GM18499 (cell line): ENCODE data around the gene SIX5.

Experiments
- ATAC-seq: cut with Tn5 transposase; IDR thresholded peaks from one replicate; pipeline ENCODE4 v1.9.1; 2021; ENCODE audit warnings: moderate number of reproducible peaks; ENCODE audit not compliant: insufficient read depth, unreplicated experiment

Gene SIX5

DNA sequence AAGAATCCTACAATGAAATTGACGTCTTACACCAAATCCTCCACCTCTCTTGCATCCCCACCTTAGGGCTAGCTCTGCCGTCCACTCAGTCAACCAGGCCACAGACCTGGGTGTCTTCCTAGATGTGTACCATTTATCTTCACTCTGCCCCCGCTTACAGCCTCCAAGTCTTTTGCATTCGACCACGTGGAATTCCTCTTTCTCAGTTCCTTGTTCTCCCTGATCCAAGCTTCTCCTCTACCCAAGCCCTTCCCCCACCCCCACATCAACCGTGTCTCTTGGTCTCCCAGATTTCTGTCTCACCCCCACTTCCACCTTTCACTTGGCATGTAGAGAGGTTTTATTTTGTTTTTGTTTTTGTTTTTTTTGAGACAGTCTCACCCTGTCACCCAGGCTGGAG, 24.8 kb upstream of the SIX5 start:
- ATAC-seq: no peak

DNA sequence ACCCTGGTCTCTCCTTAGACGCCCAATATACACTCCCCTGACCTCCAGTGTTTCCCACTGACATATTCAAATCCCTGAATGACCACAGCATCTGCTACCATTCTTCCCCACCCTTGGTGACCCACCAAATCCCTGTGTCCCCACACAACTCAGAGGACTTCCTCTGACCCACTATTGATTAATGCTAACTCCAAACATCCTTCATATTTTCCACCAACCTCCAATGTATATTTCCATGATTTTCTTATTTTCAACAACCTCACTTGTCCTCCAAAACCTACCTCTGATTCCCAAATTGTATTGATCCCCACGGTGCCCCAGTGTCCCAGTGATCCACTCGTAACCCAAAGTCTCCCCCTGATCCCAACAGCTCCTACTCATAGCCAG, 24.1 kb upstream of the SIX5 start:
- no peak for ATAC-seq

DNA sequence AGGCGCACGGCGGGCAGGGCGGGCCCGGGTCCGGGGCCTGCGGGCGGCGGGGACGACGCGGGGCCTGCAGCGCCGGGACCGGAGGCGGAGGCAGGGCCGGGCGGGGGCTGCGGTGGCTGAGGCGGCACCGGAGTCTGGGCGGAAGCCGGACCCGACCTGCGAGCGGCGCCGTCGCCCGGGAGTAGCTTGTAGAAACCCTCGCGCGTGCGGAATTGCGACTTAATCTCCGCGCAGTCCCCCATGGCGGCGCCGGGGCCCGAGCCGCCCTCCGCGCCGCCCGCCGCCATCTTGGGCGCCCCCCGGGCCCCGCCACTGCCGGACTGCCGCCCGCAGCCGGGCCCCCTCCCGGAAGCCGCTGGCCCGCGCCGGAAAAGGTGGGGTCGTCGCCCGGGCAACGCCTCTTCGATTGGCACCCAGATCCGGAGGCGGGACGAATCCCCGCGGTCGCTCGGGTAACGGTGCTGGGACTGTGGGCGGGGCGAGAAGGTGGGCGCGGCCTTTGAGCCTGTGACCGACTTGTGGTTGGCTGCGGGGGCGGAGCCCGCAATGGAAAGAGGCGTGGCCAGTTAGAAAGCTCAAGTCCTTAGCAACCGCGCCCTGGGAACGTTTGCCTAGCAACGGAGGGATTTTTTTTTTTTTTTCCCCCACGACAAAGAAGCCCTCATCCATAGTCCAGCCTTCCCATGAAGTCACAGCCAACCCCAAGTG, 23.6 kb upstream of the SIX5 start, which contains the start of gene DMWD:
DMWD (minus strand) TSS at position 376 of the 708 bp plus-strand sequence; CDS start at position 287, 89 bp downstream.
- peak; percentile 62 for ATAC-seq

DNA sequence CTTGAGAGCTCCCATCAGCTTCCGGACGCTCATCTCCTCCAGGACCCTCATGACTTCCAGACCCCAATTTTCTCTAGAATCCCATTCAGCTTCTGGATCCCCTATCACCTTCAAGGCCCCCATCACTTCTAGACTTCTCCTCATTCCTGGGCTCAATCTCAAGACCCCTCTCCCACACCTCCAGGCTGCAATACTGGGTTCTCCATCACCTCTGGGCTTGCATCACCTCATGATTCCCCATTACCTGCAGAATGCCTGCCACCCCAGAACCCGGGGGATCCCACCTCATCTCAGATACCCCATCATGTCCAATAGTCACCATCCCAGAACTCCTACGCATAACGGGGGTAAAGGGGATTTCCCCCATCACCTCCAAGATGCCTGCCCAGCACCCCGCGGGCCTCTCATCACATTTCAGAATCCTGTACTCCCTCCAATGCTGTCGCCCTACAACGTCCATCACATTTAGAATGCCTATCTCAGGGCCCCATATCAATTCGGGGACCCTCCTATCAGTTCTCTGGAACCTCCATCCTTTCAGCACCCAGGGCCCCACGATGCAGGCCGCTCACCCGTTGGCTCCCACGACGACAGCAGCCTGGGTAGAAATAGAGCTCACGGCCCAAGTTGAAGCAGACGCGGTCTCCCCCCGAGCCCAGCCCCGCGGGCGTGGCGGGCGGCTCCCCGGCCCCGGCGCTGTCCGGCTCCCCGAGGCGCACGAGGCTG, 22.9 kb upstream of the SIX5 start:
- ATAC-seq: no peak

DNA sequence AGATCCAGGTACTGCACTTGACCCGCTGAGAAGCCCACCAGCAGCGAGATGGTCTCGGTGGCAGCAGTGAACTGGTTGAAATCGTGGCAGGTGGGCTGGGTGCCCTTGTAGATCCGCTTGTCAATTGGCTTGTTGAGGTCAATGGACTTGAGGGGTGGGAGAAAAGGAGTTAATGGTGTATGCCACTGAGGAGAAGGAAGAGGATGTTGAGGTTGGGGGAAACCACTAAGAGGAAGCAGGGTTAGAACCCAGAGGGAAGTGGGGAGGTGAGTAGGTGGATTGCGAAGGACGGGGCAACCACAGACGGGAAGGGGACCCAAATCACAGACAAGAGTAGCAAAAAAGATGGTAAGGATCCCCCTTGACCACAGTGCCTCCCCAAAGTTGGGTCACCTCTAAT, 21.9 kb upstream of the SIX5 start:
- no peak for ATAC-seq

DNA sequence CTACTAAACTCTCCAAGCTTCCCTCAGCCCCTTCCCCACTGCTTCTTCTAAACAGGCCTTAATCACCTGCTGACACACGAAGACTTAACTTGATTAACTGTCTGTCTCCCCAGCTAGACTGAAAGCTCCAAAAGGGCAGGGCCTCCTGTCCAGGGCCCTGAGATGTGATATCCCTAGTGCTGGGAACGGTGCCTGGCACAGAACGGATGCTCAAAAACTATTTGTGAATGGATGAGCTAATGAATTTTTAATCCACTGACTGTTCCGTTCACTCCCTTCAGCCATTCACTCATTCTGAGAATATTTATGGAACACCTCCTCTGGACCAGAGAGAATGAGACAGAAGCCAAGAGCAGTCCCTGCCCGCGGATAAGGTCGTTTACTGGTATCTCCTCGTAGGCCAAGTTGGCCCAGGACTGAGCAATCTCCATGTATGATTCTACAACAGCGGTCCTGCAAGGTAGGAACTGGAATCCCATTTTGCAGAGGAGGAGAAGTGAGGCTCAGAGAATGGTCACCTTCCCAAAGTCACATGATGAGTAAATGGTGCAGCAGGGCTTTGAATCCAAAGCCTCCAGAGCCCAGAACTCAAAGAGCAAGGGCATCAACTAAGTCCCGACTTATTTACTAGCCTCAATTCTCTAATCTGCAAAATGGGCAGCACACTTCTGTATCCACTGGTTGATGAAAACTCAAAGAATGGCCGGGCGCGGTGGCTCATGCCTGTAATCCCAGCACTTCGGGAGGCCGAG, 20.2 kb upstream of the SIX5 start:
- ATAC-seq: no peak

DNA sequence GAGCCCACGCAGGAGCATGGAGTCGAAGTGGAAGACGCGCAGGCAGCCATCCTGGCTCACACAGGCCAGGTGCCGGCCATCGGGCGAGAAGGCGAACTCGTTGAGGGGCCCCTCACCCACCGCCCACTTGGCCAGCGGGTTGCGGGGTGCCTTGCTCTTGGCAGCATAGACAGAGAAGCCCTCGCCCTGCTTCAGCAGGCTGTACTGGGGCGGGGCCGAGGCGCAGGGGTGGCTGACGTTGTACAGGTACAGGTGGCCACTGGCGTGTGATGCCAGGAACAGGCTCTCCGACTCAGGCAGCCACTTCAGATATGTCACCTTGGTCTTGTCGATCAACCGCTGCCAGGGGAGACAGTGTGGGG, 17.5 kb upstream of the SIX5 start:
- no peak for ATAC-seq

DNA sequence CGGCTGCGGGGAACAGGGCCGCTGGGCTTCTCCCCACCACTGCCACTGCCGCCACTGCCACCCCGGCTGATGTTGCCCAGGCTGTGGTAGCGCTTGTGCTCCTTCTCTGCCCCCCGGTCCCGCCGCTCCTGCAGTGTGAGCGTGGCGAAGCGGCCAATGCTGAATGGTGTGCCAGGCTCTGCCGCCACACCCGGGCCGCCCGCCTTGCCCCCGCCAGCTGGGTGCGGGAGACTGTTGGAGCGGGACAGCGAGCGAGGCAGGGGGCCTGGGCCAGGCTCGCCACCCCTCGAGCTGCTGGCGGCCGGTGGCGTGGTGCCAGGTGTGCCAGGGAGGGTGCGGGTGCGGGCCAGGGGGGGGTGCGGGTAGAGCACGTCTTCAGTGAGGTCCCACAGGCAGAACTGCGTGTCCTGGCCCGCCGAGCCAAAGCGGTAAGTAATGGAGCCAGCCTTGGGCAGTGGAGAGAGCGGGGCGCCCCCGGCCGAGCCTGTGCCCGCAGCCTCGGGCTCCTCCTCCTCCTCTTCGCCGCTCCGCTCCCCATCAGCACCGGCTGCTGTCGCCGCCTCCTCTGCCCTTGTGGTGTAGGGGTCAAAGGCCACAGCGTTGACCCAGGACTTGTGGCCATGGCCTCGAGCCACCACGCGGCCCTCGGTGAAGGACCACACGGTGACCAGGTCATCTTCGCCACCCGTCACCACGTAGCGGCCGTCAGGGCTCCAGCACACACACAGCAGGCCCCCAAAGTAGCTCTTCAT, 16.9 kb upstream of the SIX5 start:
- ATAC-seq: no peak

DNA sequence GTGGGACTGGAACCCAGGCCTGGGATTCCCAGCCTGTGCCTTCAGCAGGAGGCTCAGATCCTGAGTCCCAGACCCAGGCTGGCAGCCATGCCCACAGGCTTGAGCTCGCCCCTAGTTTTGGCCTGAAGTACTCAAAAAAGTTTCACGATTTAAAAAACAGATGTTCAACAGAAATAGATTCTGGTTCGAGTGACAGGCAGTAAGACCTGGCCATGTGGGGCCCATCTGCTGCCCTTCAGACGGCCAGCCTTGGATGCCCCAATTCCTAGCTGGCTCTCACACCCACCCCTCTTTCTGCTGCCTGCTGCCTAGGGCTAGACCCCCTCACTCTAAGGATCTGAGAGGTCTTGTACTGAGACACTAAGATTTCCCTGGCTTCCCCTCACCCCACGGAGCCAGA, 16.0 kb upstream of the SIX5 start:
- ATAC-seq: no peak

DNA sequence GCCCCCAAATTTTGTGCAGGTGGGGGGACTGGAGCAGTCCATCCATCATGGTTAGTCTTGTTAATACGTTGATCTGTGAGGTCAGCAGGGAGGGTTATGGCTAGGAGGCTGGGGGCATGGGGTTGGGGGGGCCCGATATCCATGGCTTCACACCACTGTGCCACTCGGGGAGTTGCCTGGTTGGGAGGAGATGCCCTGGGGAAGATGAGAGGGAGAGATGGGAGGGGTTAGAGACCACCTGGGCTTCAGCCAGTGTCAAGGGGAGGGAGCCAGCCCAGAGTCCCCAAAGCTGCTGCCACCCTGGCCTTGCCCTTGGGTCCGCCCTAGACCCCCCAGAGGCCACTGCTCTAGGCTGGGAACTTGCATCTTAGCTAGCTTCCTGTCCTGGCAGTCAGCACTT, 15.0 kb upstream of the SIX5 start:
- no peak for ATAC-seq

DNA sequence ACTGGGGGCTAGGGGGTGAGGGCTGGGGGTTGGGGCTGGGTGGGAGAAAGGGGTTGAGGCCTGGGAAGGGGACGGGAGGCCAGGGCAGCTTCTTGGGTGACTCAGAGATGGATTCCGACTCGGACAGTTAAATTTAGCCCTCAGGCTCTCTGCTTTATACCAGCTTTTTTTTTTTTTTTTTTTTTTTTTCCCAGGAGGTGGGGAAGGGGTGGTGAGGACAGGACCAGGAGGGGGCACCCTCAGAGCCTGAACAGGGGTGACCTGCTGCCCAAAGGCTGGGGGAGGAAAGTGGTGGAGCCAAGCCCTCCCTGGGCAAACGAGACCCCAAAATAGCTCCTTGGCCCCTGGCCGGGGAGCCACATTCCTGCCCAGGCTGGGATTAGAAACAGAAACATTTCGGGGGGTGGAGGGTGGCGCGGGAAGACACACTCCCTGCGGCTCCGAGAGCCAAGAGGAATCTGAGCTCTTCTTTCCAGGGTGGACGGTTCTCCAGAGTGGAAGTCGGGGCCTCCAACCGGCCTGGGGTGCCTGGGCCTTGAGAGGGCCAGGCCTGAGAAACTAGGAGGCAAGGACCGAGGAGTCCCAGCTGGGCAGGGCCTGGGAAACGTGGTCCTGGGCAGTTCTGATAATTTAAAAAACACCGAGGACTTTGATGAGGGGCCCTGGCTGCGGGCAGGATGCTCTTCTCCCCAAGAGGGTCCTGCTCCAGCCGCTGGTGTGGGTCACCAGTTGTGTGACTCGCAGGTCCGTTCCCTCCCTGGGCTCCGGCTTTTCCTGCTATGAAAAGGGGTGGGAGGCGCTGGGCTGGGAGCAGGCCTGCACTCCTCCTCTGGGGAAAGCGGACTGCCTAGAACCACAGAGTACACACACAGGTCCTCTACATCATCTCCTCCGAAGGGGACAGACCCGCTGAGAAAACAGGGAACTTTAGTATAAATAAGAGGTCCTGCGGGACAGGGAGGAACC, 14.1 kb upstream of the SIX5 start:
- ATAC-seq: no peak

DNA sequence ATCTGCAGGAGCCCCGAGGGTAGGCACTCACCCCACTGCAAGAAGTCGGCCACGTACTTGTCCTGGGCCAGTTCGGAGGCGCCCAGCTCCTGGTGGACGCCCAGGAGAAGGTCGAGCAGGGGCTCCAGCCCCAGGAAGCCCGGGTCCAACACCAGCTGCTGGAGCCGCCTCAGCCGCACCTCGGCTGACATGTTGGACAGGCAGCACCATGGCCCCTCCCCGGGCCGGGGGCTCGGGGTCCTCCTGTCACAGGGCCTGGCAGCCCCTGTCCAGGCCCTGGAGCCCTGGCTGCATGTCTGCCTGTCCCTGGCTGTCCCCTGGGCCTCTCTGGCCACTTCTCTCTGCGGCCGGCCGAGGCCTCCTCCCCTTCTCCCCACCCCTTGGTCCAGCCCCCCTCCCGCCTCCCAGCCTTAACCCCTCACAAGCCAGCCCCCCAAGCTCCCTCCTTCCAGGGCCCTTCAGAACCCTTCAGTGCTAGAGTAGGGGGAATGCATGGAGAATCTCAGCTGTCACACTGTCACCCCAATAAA, 13.2 kb upstream of the SIX5 start, which contains the start of gene DMPK:
DMPK (minus strand) TSS at position 329 of the 530 bp plus-strand sequence; CDS start at position 191, 138 bp downstream.
- ATAC-seq: no peak

DNA sequence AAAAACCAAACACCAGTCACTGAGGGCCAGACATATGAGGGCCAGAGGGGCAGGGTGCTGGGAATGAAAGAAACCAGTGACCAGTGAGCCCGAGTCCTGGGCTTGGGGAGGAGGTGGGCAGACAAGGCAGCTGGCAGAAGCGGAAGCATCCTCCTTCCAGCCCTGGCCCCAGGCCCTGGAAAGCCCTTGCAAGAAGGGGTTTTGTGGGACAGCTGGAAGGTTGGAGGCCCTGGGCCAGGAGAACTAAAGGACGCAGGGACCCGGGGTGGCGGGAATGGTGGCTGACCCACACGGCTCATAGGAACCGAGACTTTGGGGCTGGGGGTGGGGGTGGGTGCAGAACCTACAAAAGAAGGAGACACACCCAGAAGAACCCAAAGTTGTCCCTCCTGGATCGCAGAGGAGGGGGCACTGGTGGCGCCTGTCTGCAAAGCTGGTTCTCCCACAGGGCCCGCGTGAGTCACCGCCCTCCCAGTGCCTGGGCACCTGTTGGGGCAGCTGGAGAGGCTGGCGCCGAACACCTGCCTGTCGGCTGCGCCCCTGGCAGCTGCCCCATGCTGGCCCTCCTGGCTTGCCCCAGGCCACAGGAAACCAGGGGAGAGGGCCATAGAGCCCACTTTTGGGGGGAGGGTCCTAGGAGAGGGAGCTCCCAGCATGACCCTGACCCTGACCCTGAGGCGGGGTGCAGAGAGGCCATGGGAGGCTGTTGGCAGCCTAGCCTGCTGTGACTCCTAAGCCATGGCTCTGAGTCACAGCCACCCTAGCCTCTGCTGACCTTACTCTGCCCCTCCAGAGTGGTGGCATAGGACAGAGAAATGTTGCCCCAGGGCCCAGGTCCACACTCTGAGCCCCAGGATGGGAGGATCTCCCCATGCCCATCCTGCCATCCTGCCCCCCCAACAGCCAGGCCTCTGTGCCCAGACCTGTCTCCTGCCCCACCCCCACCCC, 12.4 kb upstream of the SIX5 start:
- ATAC-seq: no peak

DNA sequence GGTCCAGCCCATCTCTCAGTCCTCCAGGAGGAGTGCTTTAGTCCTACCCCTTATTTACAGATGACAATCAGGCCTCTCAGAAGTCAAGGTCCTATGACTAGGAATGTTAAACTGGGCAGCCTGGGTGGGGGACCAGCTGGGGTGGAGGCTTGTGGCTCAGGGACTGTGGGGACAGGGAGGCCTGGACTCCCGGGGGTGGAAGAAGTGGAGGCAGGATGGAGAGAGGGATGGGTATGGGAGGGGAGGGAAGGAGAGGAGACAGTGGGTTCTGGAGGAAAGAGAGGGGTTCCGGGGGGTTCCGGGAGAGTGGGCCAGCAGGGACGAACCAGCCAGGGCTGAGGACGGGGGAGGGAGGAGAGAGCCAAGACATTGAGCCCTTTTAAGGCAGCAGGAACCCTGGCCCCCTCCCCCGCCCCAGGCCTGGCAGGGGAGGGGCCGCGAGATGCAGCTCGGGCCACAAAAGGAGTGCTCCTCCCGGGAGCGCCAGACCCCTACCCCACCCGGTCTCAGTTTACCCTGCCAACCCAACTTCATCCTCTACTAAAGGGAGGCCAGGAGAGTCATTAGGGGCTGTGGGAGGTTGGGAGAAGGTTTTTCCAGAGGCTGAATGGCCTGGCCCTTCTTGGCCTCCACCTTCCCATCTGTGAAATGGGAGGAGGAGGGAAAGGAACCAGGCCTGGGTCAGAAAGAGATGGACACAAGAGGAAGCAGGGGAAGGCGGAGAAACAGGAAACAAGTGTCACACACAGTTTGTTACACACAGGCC, 11.6 kb upstream of the SIX5 start:
- ATAC-seq: no peak

DNA sequence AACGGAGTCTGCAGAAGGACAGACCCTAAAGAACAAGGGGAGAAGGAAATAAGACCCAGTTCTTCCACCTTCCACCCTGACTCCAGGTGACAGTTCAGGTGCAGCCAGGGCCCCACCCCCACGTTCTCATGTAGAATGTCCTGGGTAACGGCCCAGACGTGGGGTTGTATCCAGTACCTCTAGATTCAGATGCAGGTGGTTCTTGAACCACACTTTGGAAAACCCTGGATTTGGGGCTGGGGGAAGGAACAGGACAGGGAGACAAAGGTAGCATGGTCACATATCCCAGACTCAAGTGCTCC, 11.0 kb upstream of the SIX5 start:
- ATAC-seq: no peak

DNA sequence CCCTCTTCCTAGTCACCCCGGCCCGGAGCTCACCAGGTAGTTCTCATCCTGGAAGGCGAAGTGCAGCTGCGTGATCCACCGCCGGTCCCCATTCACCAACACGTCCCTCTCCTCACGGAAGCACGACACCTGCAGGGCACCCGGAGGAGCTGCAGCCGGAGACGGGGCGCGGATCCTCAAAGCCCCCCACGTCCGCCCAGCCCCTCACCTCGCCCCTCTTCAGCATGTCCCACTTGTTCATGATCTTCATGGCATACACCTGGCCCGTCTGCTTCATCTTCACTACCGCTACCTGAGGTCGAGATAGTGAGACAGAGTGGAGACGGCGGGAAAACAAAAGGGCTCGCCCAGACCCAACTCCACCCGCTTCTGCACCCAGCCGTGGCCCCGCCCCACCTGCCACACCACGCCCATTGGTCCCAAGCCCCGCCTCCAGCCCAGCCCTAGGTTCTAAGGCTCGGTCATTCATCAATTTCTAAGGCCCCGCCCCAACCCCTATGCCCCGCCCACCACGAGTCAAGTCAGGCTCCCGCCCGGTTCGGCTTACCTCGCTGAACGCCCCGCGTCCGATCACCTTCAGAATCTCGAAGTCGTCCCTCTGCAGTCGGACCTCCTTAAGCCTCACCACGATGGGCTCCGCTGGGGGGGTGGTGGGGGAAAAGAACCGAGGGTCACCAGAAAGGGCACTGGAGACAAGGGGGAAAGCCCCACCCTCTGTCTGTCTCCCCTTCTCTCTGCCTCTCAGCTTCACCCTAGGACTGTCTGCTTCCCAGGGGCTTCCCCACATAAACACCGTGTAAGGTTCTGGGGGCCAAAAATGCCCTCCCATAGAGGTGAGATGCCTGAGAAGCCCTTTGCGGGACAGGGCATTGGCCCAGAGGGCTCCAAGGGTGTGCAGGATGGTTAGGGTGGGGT, 10.4 kb upstream of the SIX5 start:
- ATAC-seq: no peak
